GM18861 (cell line): ENCODE results near the gene CBY2.
"Not testable (repeated sequence)": the region's sequence is repeated elsewhere in the genome, so short reads cannot be mapped to it uniquely, and the experiment has no call there.

ENCODE experiments used
- ATAC-seq: cut with Tn5 transposase; IDR thresholded peaks from one replicate; pipeline ENCODE4 v1.9.1; 2021; ENCODE audit not compliant: unreplicated experiment

Gene CBY2, protein sequence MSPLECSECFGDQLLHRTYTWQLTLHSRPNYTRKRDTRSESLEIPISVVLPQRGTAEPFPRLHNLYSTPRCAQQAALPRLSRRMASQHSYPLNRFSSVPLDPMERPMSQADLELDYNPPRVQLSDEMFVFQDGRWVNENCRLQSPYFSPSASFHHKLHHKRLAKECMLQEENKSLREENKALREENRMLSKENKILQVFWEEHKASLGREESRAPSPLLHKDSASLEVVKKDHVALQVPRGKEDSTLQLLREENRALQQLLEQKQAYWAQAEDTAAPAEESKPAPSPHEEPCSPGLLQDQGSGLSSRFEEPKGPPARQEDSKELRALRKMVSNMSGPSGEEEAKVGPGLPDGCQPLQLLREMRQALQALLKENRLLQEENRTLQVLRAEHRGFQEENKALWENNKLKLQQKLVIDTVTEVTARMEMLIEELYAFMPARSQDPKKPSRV

DNA sequence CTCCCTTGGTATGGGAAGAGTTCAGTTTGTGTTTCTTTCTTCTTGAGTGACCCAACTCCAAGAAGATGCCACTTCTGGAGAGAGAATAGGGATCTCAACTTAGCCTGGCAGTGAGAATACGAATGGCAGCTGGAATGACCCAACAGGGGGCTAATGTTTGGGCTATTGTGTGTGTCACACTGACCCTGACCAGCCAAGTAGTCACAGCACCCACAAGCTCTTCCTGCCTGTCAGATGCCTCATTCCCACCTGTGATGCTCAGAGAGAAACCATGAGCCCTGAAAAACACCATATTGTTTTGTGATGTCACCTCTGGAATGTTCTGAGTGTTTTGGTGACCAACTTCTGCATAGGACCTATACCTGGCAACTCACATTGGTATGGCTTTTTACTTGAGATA lies at the start of gene CBY2:
Gene CBY2, plus strand, starts transcription at position 233 of the 400 bp plus-strand sequence. Its CDS starts 71 bp downstream, at position 304.
- ATAC-seq = no peak

DNA sequence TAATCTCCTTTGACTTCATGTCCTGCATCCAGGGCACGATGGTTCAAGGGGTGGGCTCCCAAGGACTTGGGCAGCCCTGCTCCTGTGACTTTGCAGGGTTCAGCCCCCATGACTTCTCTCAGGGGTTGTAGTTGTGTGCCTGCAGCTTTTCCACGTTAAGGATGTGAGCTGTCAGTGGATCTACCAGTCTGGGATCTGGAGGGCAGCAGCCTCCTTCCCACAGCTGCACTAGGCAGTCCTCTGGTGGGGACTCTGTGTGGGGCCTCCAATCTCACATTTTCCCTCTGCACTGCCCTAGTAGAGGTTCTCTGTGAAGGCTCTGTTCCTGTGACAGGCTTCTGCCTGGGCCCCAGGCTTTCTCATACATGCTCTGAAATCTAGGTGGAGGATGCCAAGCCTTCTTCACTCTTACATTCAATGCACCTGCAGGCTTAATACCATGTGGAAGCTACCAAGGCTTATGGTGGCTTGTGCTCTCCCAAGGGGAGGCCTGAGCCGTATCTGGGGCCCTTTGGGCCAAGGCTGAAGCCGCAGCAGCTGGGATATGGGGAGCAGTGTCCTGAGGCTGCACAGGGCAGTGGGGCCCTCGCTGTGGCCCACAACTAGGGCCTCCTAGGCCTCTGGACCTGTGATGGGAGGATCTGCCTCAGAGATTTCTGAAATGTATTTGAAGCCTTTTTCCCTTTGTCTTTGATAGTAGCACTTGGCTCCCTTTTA lies 47.3 kb upstream of the CBY2 start:
- no peak for ATAC-seq

DNA sequence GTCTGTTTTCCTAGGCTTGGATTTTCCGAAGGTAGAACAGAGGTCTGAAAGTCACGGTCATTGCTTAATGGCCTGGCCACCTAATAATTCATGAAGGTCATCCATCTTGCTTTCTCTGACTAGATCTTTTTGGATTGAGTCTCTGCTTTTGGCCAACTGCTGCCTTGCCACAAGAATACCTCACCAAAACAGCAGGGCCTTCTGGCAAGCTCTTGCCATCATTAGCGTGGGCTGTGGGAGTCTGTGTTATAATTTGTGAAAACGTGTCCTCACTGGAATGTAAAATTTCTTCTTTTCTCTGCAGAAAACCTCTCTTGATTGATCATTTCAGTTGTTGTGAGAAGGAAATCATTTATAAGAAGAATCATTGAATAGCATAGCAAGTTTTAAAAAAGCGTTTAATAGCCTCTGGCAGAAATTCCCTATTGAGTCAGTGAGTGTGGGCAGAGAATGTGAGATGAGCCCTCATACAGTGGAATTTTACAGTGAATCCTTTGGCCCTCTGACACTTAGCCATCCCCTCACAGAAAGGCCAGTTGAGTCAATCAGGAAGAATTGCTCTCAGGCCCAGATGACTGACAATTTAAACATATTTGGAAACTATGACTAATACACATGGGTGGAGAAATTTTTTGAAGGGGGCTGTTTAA lies 43.4 kb upstream of the CBY2 start:
- ATAC-seq = no peak

DNA sequence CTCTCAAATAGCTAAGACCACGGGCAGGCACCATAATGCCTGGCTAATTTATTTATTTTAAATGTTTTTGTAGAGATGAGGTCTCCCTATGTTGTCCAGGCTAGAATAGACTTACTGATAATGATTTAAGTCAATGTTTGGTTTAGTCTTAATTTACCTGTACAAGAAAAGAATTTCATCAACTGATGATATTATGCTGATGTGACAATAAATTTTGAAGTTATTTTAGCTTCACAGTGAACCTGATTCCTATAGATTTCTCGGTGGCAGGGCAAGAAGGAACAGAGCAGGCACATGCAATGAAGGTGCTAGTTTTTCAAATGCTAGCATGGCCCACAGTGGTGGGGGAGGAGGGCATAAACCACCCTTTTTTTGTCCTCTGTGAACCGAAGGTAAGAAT lies 42.6 kb upstream of the CBY2 start:
- ATAC-seq = no peak

DNA sequence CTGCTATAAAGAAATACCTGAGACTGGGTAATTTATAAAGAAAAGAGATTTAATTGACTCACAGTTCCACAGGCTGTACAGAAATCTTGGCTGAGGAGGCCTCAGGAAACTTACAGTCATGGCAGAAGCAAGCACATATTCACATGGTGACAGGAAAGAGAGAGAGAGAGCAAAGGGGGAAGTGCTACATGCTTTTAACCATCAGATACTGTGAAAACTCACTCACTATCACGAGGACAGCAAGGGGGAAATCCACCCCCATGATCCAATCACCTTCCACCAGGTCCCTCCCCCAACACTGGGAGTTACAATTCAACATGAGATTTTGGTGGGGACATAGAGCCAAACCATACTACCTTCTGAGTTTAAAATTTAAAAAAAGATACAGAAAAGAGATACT lies 41.7 kb upstream of the CBY2 start:
- ATAC-seq = not testable (repeated sequence)

DNA sequence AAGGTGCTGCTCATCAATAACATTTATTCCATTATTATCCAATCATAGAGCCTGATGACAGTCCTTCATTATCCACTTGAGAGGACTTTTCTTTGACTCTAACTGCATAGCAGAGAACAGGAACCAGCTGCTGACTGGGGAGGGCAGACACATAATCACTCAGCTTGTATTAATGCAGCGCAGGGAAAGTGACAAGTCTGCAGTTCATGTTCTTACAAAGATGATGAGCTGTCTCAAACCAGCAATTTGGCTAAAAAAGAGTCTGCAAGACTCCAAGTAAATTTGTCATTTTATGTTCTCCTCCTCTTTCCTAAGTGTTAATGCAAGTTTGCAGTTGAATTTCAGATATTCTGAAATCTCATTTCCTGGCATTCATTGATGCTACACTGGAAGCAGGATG lies 40.0 kb upstream of the CBY2 start:
- no peak for ATAC-seq

DNA sequence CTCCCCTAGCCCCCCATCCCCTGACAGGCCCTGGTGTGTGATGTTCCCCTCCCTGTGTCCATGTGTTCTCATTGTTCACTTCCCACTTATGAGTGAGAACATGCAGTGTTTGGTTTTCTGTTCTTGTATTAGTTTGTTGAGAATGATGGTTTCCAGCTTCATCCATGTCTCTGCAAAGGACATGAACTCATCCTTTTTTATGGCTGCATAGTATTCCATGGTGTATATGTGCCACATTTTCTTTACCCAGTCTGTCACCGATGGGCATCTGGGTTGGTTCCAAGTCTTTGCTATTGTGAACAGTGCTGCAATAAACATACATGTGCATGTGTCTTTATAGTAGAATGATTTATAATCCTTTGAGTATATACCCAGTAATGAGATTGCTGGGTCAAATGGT lies 39.2 kb upstream of the CBY2 start:
- ATAC-seq = not testable (repeated sequence)

DNA sequence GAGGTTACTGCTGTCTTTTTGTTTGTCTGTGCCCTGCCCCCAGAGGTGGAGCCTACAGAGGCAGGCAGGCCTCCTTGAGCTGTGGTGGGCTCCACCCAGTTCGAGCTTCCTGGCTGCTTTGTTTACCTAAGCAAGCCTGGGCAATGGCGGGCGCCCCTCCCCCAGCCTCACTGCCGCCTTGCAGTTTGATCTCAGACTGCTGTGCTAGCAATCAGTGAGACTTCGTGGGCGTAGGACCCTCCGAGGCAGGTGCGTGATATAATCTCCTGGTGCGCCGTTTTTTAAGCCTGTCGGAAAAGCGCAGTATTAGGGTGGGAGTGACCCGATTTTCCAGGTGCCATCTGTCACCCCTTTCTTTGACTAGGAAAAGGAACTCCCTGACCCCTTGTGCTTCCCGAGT lies 32.5 kb upstream of the CBY2 start:
- not testable (repeated sequence) for ATAC-seq

DNA sequence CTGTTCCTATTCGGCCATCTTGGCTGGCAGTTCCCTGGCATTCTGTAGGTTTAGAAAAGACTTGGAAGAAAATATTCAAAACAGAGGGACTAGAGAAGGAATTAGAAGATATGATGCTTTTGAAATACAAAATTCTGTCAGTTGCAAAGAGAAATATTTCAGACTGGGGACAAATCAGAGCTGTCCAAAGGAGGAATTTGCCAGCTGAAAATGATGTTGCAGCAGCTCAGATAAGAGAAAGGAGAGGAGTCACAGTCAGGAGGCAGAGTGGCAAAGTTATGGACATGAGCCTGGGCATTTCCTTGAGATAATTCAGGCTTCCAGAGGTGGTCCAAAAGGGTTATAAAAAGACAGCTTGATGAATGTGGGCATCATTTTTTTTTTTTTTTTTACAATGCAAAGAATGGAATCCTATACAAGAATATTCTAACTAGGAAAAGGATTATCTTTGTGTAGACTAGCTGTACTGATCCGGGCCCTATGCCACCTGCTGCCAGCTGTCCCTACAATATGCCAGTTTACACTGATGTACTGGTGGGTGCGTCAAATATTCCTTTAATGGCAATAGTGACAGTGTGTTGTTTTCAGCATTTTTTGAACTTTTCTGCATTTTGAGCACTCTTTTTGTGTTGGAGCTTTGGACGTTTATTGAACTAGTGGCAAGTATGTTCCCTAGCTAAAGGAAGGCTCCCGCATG lies 31.8 kb upstream of the CBY2 start:
- no peak for ATAC-seq

DNA sequence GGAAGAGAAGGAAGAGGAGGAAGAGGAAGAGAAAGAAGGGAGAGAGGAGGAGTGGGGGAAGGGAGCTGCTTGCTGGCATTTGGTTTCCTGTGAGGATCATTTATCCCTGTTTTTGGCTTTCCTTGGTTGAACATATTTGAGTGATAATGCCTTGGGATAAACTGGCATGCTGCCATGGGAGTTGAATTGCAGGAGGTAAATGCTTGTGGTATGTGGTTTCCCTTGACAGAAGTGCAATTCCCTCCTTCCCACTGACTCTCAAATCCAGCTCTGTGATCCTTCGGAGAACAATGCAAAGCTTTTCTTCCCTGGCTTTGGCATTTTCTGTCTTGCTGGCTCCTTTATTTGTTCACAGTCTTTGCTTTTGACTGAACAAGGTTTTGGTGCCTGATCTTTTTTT lies 27.2 kb upstream of the CBY2 start:
- ATAC-seq = no peak

DNA sequence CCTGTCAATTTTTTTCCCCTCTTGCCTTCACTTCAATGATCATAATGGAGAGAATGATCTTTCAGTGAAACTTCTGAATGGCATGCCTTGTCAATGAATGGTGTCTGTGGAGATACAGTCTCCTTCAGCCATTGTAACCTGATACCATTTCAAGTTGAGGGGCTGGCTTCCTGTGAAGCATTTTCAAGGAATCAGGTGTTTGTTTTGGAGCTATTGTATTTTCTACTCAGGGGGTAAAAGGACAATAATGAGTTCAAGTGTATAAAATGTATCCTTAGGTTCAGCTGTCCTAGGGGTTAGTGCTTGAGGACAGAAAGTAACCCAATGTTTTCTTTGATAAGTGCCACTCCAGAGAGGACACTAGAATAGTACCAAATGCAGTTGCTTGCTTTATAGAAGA lies 23.8 kb upstream of the CBY2 start:
- no peak for ATAC-seq

DNA sequence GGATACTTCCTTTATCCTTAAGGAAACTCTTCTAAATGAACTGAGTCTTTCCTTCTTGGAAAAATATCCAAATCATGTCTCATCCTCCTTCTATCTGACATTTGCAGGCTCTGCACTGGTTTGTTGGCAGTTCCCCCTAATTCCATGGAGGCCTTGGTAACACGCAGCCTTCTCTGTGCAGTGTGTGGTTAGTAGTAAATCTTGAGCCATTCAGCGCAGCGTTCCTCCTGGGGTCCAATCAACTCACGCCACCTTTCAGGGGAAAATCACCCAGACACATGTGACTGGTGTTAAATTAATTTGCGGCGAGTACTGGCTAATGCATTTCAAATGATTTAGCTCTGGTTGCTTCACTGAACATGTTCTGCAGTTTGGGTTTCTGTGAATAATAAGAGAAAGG lies 21.0 kb upstream of the CBY2 start:
- no peak for ATAC-seq

DNA sequence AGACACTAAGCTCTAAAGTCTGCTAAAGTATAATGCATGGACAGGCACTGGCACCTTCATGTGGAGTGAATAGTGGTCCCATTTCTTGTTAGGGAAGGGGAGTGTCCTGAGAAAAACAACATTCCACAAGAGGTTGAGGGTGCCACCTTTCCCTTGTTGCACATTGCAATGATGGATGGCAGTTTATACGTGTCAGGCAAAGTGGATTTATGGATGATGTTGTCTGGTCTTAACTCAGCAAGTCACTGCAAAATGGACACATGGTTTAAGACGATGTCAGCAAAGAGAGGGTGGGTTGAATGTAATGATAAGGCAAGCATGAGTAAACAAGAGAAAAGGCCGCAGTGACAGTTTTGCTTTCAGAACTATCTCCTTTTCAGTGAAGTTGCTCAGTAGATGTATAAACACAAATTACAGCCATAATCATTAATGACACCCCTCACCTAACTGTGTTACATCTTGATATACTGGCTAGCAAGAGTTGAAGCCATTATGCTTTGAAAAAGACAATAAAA lies 19.6 kb upstream of the CBY2 start:
- ATAC-seq = no peak

DNA sequence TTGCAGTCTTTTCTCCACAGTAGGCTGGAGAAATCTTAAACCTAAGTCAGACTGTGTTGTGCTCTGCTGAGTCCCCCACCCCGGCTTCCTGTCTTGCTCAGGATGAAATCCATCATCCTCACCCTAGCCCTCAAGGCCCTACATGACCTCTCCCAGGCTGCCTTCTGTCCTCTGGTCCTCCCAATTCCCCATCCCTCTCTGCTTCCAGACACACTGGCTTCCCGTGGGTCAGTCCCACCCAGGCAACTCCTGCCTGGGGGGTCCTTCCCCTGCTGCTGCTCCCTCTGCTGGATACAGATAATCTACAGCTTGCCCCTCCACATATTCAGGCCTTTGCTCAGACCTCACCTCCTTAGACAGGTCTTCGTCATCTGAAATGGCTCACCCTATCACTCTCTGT lies 18.4 kb upstream of the CBY2 start:
- no peak for ATAC-seq

DNA sequence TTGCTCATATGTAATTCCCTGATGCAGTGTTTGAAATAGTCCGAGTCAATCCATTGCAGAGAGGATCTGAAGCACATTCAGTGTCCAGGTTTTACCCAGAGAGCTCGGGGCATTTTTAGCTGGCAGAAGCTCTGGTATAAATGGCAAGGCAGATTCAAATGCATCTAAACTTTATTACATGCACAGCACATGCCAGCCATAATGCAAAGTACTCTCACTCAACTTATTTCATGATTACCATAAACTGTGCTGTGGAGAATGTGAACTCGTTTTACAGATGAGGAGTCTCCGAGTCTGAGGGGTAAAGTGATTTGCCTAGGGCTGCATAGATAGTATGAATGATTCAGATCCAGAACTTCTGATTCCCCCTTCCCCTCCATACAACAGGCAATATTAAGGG lies 13.5 kb upstream of the CBY2 start:
- no peak for ATAC-seq

DNA sequence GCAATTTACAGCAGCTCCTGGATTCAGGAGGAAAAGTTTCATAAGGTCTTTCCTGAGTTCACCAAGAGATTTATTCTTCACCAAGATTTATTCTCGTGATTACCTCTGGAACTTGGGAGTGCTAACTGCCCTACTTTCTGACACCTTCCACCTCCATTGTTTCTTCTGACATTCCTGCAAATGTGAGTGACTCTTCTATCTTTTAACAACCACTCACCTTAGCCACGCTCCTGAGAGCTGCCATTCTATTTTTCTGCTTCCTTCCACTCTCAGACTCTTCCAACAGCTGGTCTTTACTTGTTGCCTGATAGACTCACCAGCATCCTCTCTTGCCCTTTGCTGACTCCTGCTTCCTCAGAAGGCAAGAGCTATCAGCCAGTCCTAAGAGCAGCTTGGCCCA lies 11.5 kb upstream of the CBY2 start:
- ATAC-seq = no peak

DNA sequence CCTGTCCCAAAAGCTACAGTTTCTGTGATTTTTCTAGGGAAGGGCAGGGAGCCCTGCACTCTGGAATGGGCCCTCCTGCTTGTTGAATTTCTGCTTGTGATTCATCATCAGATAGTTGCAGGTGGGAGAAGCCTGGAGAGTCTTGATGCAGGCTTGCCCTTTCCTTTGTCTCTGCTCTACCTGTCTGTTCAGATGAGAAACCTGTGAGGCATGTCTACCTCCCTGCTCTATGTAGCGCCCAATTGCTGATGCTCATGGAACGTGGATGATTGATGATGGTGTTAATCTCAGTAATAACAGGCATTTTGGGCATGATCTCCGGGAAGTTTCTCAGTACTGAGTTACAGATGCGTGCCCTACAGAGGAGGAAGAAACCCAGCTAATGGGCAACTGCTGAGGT lies 10.9 kb upstream of the CBY2 start:
- no peak for ATAC-seq

DNA sequence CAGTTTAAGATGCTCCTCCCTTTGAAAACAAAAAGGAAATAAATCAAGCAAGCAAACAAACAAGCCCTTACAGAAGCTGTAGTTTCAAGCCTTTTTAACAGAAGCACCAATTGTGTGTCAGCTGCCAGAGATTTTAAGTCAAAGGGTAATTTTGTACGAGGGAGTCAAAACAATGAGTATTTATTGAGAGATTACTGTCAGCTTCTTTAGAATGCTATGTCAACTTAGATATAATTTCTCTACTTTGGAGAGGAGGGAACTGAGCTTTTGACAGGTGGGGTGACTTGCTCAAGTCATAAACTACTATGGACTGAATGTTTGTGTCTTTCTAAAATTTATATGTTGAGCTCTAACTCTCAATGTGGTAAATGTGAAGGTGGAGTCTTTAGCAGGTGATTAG lies 10.5 kb upstream of the CBY2 start:
- no peak for ATAC-seq

DNA sequence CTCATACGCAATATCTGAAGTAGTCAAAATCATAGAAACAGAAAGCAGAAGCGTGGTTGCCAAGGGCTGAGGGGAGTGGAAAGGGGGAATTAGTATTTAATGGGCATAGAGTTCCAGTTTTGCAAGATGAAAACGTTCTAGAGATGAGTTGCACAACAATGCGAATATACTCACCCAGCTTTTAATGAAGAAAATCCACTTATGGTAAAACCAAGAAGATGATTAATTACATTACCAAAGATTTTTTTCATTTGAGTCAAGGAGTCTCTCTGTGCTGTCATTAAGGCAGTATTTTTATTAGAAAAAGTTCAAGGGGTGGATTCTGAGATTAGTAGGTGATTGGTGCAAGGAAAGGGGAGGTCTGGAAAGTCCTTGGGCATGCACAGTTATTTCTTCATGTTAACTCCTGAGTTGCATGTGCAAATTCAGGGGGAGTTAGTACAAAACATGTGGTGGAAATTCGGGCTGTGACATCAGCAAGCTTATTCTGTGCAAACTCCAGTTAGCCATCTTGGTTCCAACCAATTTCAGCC lies 6.9 kb upstream of the CBY2 start:
- ATAC-seq = peak; percentile 40

DNA sequence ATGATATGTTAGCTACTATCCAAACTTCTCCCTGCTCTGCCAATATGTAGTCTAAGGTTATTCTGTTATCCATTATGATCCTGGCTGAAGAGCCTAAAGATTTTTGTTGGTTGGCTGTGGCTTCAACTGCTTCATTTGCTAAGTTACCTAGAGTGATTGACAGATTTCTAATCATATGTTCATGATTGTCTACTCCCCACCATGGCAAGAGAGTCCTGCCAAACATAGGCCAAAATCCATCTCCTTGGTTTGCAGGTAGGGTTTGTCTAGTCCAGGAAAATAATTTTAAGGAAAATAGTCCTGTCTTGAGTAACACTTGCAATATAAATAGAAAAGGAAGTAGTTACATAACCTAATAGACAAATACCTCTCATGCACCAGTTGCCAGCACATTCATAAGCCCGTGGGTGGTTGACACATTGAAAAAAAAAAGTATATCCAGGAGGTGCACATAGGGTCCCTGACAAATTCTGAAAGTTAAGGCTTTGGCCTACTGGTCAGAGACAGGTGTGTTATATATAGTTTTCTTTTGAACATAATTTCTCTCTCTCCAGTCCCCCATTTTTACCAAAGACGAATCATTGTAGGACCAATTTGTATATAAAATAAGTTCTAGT lies 5.4 kb upstream of the CBY2 start:
- ATAC-seq = peak; percentile 50
